ENCODE measurements around the gene PIP5K1A. TPM values are rescaled to one million over a fixed set of nuclear protein-coding genes. Genes with fewer than 3 reads are reported as not detected.

The PIP5K1A gene
- total RNA-seq, 1 donor from 2014 or later: 80.3 TPM

GRCh38 chr1:151287767-151288500 is 89.6 kb downstream of the PIP5K1A start:
- Histone ChIP-seq H3K4me1 (peaks cover 16% of the 10 kb centered on the region), H3K27ac (no peak overlapping the region), H3K9me3 (no peaks in the 10 kb centered on the region), H3K36me3 (peaks cover 8 to 56% of the 10 kb centered on the region in 2 donors), H3K27me3 (no peaks in the 10 kb centered on the region), H3K4me3 (no peak overlapping the region)
- intact Hi-C loops (cut with DNase I): no loop called here
- no peak for DNase-seq (ENCODE audit: extremely low spot score in 2 of 2)
- TF ChIP-seq POLR2AphosphoS5 (IDR thresholded peaks at IDR 0.05; ENCODE audit: insufficient read depth in 1 of 2, low read depth in 1 of 2) (no peak), POLR2A (IDR thresholded peaks at IDR 0.05) (no peak), CTCF (IDR thresholded peaks at IDR 0.05) (no peak)

GRCh38 chr1:151288502-151288901 is 90.2 kb downstream of the PIP5K1A start:
- Histone ChIP-seq H3K4me3 (no peak overlapping the region), H3K27me3 (no peaks in the 10 kb centered on the region), H3K27ac (no peak overlapping the region), H3K4me1 (peaks cover 10% of the 10 kb centered on the region), H3K9me3 (no peaks in the 10 kb centered on the region), H3K36me3 (peaks cover 8 to 61% of the 10 kb centered on the region in 2 donors)
- intact Hi-C loops (cut with DNase I): no loop called here
- no peak for DNase-seq (ENCODE audit: extremely low spot score in 2 of 2)
- no peak for TF ChIP-seq POLR2AphosphoS5 (IDR thresholded peaks at IDR 0.05; ENCODE audit: insufficient read depth in 1 of 2, low read depth in 1 of 2)
- no peak for TF ChIP-seq POLR2A (IDR thresholded peaks at IDR 0.05)
- no peak for TF ChIP-seq CTCF (IDR thresholded peaks at IDR 0.05)

- Histone ChIP-seq H3K27me3 (no peaks in the 10 kb centered on the region), H3K4me1 (peaks cover 2% of the 10 kb centered on the region), H3K4me3 (no peak overlapping the region), H3K9me3 (no peaks in the 10 kb centered on the region), H3K27ac (no peak overlapping the region), H3K36me3 (peaks cover 8 to 70% of the 10 kb centered on the region in 2 donors)
- TF ChIP-seq POLR2A (IDR thresholded peaks at IDR 0.05): no peak
- no peak for DNase-seq (ENCODE audit: extremely low spot score in 2 of 2)
- intact Hi-C loops (cut with DNase I): no loop called here
Observed at GRCh38 chr1:151289080-151289935, 91.0 kb downstream of the PIP5K1A start.

- intact Hi-C loops (cut with DNase I): no loop called here
- H3K27me3 ChIP-seq: no peaks in the 10 kb centered on the region
- no peaks in the 10 kb centered on the region for H3K9me3 ChIP-seq
- TF ChIP-seq POLR2A (IDR thresholded peaks at IDR 0.05) (no peak), CTCF (IDR thresholded peaks at IDR 0.05) (no peak), POLR2AphosphoS5 (IDR thresholded peaks at IDR 0.05; ENCODE audit: insufficient read depth in 1 of 2, low read depth in 1 of 2) (no peak)
- DNase-seq (ENCODE audit: extremely low spot score in 2 of 2): no peak
- peaks cover 8 to 78% of the 10 kb centered on the region in 2 donors for H3K36me3 ChIP-seq
- H3K4me1 ChIP-seq: no peaks in the 10 kb centered on the region
- H3K4me3 ChIP-seq: no peak overlapping the region
- H3K27ac ChIP-seq: no peak overlapping the region
Observed at GRCh38 chr1:151289991-151290708, 91.8 kb downstream of the PIP5K1A start.

GRCh38 chr1:151290709-151291303 is 92.5 kb downstream of the PIP5K1A start:
- Histone ChIP-seq H3K4me3 (no peak overlapping the region), H3K36me3 (peaks cover 8 to 84% of the 10 kb centered on the region in 2 donors), H3K27me3 (no peaks in the 10 kb centered on the region), H3K4me1 (no peaks in the 10 kb centered on the region), H3K27ac (no peak overlapping the region), H3K9me3 (no peaks in the 10 kb centered on the region)
- DNase-seq (ENCODE audit: extremely low spot score in 2 of 2): no peak
- intact Hi-C loops (cut with DNase I): no loop called here
- TF ChIP-seq POLR2AphosphoS5 (IDR thresholded peaks at IDR 0.05; ENCODE audit: insufficient read depth in 1 of 2, low read depth in 1 of 2): no peak
- TF ChIP-seq CTCF (IDR thresholded peaks at IDR 0.05): no peak
- no peak for TF ChIP-seq POLR2A (IDR thresholded peaks at IDR 0.05)

Data from vagina (tissue), 2 donors.